MM.1S (cell line): ENCODE measurements around the gene ZNF608.

Source experiments
- CTCF ChIP-seq: fragments of 300-600 bp; sonication (generic); IDR thresholded peaks from 2 replicates; pipeline ENCODE4 v1.5.1; 2016; ENCODE audit warnings: antibody characterized with exemption, low read length, mixed read lengths
- EZH2 ChIP-seq: fragments of 300-600 bp; sonication (generic); optimal IDR thresholded peaks from 2 replicates; pipeline ENCODE3; 2017; ENCODE audit warnings: low read depth, mild to moderate bottlenecking, antibody characterized with exemption, low read length, mixed read lengths

GRCh38 chr5:124764992-124765611 lies 18.7 kb upstream of the ZNF608 start:
- TF ChIP-seq EZH2 (no peak), CTCF (no peak)
